ENCODE data around the gene KRTAP10-12.

KRTAP10-12 gene

GRCh38 chr21:44712203-44713028 is 15.4 kb downstream of the KRTAP10-12 start:
- no peak for DNase-seq

GRCh38 chr21:44713130-44713529 is 16.2 kb downstream of the KRTAP10-12 start:
- no peak for DNase-seq

GRCh38 chr21:44713846-44714245 is 16.9 kb downstream of the KRTAP10-12 start:
- DNase-seq = no peak

- DNase-seq = no peak
These were observed 17.9 kb downstream of the KRTAP10-12 start for GRCh38 chr21:44714905-44715304.

- no peak for DNase-seq
These were observed 20.0 kb downstream of the KRTAP10-12 start for GRCh38 chr21:44716984-44717383.

- DNase-seq = no peak
These were observed 21.1 kb downstream of the KRTAP10-12 start for GRCh38 chr21:44718093-44718492.

GRCh38 chr21:44718571-44718970 is 21.6 kb downstream of the KRTAP10-12 start:
- no peak for DNase-seq

- no peak for DNase-seq
These were observed 23.2 kb downstream of the KRTAP10-12 start for GRCh38 chr21:44720170-44720569.

- no peak for DNase-seq
These were observed 25.8 kb downstream of the KRTAP10-12 start for GRCh38 chr21:44722731-44723130.

GRCh38 chr21:44723177-44724131 is 26.5 kb downstream of the KRTAP10-12 start:
- DNase-seq = peak; percentile 27

GRCh38 chr21:44724196-44724595 is 27.2 kb downstream of the KRTAP10-12 start:
- no peak for DNase-seq

- no peak for DNase-seq
These were observed 28.0 kb downstream of the KRTAP10-12 start for GRCh38 chr21:44724926-44725325.

- no peak for DNase-seq
These were observed 29.9 kb downstream of the KRTAP10-12 start for GRCh38 chr21:44726826-44727225.

GRCh38 chr21:44727321-44727720 is 30.3 kb downstream of the KRTAP10-12 start:
- DNase-seq = no peak

GRCh38 chr21:44727757-44728156 is 30.8 kb downstream of the KRTAP10-12 start:
- DNase-seq = no peak

- no peak for DNase-seq
These were observed 31.7 kb downstream of the KRTAP10-12 start for GRCh38 chr21:44728716-44729115.

- DNase-seq = no peak
These were observed 32.5 kb downstream of the KRTAP10-12 start for GRCh38 chr21:44729336-44730027.

- DNase-seq = no peak
These were observed 33.0 kb downstream of the KRTAP10-12 start for GRCh38 chr21:44730028-44730395.

GRCh38 chr21:44730951-44731579 is 34.1 kb downstream of the KRTAP10-12 start:
- no peak for DNase-seq

- no peak for DNase-seq
These were observed 35.3 kb downstream of the KRTAP10-12 start for GRCh38 chr21:44732263-44732662.

- no peak for DNase-seq
These were observed 36.0 kb downstream of the KRTAP10-12 start for GRCh38 chr21:44732956-44733355.

GRCh38 chr21:44734026-44734745 is 37.2 kb downstream of the KRTAP10-12 start:
- DNase-seq = no peak
